ENCODE data around the gene EPHB1. TPM values are rescaled to one million over a fixed set of nuclear protein-coding genes. Genes with fewer than 3 reads are reported as not detected.

The EPHB1 gene
- total RNA-seq, 5 donors from 2014 or later (not counting 1 experiment from before 2014, with no cell fraction given): 0.28 to 0.72 (median 0.31) TPM; not detected in 1

- Mint-ChIP-seq H3K36me3 (no peaks in the 10 kb centered on the region), H3K27me3 (no peaks in the 10 kb centered on the region), H3K4me1 (no peaks in the 10 kb centered on the region), H3K4me3 (no peak overlapping the region), H3K9me3 (peaks cover 0 to 6% (median 0%) of the 10 kb centered on the region in 3 donors), H3K27ac (no peak overlapping the region)
- no peak for DNase-seq
- Histone ChIP-seq H3K9me3 (no peaks in the 10 kb centered on the region), H3K36me3 (ENCODE audit: control insufficient read depth in 2 of 2, extremely low read depth in 1 of 2, insufficient read depth in 1 of 2, low read length in 1 of 2) (no peaks in the 10 kb centered on the region), H3K4me3 (ENCODE audit: control insufficient read depth in 1 of 2, extremely low read depth in 1 of 2, low read length in 1 of 2) (no peak overlapping the region), H3K4me1 (ENCODE audit: control insufficient read depth in 1 of 2, extremely low read depth in 1 of 2, insufficient read depth in 2 of 2, low read length in 2 of 2) (no peaks in the 10 kb centered on the region), H3K27me3 (replicated peaks in 1 of 2; ENCODE audit: control insufficient read depth in 2 of 2, extremely low read depth in 1 of 2, insufficient read depth in 2 of 2, low read length in 1 of 2) (no peaks in the 10 kb centered on the region), H3K27ac (ENCODE audit: low read length) (no peak overlapping the region)
- ChIA-PET CTCF (no interaction called here), POLR2A (no interaction called here)
- 100% methylated on average over 1 of the region's 1 CpG for WGBS (ENCODE audit: insufficient coverage)
- ATAC-seq (replicated peaks in 1 of 4): no peak
Measured at GRCh38 chr3:135161425-135161824, 366.4 kb downstream of the EPHB1 start.

GRCh38 chr3:135163701-135164100 lies 368.6 kb downstream of the EPHB1 start:
- POLR2A ChIA-PET: no interaction called here
- Mint-ChIP-seq H3K9me3 (peaks cover 0 to 6% (median 0%) of the 10 kb centered on the region in 3 donors), H3K27me3 (peaks cover 0 to 4% of the 10 kb centered on the region in 2 donors), H3K36me3 (no peaks in the 10 kb centered on the region), H3K4me1 (no peaks in the 10 kb centered on the region), H3K27ac (no peak overlapping the region), H3K4me3 (no peak overlapping the region)
- CTCF ChIA-PET: interaction anchor here in 1 of 2 donors (0.6 kb wide), 1 partner anchor 9 kb away, joined by 4 read pairs; no protein-coding TSS in a partner anchor
- no peaks in the 10 kb centered on the region for H3K36me3 ChIP-seq (ENCODE audit: control insufficient read depth in 2 of 2, extremely low read depth in 1 of 2, insufficient read depth in 1 of 2, low read length in 1 of 2)
- H3K4me1 ChIP-seq (ENCODE audit: control insufficient read depth in 1 of 2, extremely low read depth in 1 of 2, insufficient read depth in 2 of 2, low read length in 2 of 2): no peaks in the 10 kb centered on the region
- WGBS (ENCODE audit: insufficient coverage): 100% methylated on average over 3 of the region's 5 CpGs
- peaks cover 0 to 6% of the 10 kb centered on the region in 2 experiments for H3K27me3 ChIP-seq (replicated peaks in 1 of 2; ENCODE audit: control insufficient read depth in 2 of 2, extremely low read depth in 1 of 2, insufficient read depth in 2 of 2, low read length in 1 of 2)
- H3K4me3 ChIP-seq (ENCODE audit: control insufficient read depth in 1 of 2, extremely low read depth in 1 of 2, low read length in 1 of 2): no peak overlapping the region
- no peak overlapping the region for H3K27ac ChIP-seq (ENCODE audit: low read length)
- ATAC-seq (replicated peaks in 1 of 4) (no peak), DNase-seq (no peak)
- no peaks in the 10 kb centered on the region for H3K9me3 ChIP-seq

GRCh38 chr3:135165260-135165659 lies 370.2 kb downstream of the EPHB1 start:
- 83% methylated on average over 4 of the region's 5 CpGs for WGBS (ENCODE audit: insufficient coverage)
- H3K27ac ChIP-seq (ENCODE audit: low read length): no peak overlapping the region
- POLR2A ChIA-PET: no interaction called here
- no peaks in the 10 kb centered on the region for H3K4me1 ChIP-seq (ENCODE audit: control insufficient read depth in 1 of 2, extremely low read depth in 1 of 2, insufficient read depth in 2 of 2, low read length in 2 of 2)
- H3K36me3 ChIP-seq (ENCODE audit: control insufficient read depth in 2 of 2, extremely low read depth in 1 of 2, insufficient read depth in 1 of 2, low read length in 1 of 2): no peaks in the 10 kb centered on the region
- H3K4me1 Mint-ChIP-seq: no peaks in the 10 kb centered on the region
- H3K27ac Mint-ChIP-seq: no peak overlapping the region
- no peak for DNase-seq
- peaks cover 0 to 6% of the 10 kb centered on the region in 2 experiments for H3K27me3 ChIP-seq (replicated peaks in 1 of 2; ENCODE audit: control insufficient read depth in 2 of 2, extremely low read depth in 1 of 2, insufficient read depth in 2 of 2, low read length in 1 of 2)
- CTCF ChIA-PET: no interaction called here
- no peak overlapping the region for H3K4me3 ChIP-seq (ENCODE audit: control insufficient read depth in 1 of 2, extremely low read depth in 1 of 2, low read length in 1 of 2)
- H3K9me3 ChIP-seq: no peaks in the 10 kb centered on the region
- H3K27me3 Mint-ChIP-seq: peaks cover 0 to 4% of the 10 kb centered on the region in 2 donors
- H3K4me3 Mint-ChIP-seq: no peak overlapping the region
- no peaks in the 10 kb centered on the region for H3K36me3 Mint-ChIP-seq
- H3K9me3 Mint-ChIP-seq: peaks cover 0 to 6% (median 0%) of the 10 kb centered on the region in 3 donors
- ATAC-seq (replicated peaks in 1 of 4): no peak

DNA sequence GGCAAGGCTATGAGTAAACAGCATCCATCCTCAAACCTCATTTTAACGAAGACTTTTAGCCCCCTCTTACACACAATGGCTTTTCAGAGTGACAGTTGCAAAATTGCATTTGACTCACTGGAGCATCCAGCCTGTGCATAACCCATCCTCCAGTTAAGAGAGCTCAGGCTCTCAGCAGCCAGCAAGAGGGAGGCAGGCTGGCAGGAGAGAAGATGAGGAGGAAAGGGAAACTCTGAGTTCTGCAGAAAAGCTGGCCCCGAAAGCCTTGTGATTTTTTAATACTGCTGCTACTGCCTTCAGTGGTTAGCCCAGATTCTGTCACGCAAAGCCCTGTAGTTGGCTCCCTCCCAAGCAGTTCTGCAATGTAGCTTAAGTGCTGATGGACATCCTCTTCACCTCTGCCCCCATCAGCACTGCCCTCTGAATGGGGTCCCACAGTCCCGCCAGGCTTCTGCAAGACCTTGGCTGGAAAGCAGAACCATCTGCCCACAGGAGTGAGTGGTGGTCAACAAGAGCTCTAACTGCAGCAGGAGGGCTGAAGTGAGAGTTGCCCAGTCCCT lies 371.3 kb downstream of the EPHB1 start:
- POLR2A ChIA-PET: no interaction called here
- 100% methylated on average over 2 of the region's 4 CpGs for WGBS (ENCODE audit: insufficient coverage)
- no peak overlapping the region for H3K4me3 Mint-ChIP-seq

DNA sequence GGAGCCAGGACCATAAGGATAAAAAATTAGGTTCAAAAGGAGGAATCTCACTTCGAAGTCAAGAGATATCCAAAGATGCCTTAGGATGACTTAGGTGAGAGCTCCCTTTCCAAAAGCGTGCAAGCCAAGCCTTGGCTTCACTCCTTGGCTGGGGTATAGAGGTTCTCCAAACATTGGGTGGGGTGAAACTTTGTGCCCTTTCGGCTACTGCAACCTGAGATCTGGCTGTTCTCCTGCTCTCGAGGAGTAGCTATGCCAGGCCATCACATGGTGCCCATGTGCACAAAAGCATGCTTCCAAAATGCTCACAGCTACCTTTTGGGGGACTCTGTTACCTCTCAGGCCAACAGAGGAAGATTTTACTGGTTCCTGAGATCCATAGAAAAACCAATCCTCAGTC lies 373.8 kb downstream of the EPHB1 start:
- Histone ChIP-seq H3K9me3 (no peaks in the 10 kb centered on the region), H3K36me3 (ENCODE audit: control insufficient read depth in 2 of 2, extremely low read depth in 1 of 2, insufficient read depth in 1 of 2, low read length in 1 of 2) (no peaks in the 10 kb centered on the region), H3K27ac (ENCODE audit: low read length) (no peak overlapping the region), H3K4me1 (ENCODE audit: control insufficient read depth in 1 of 2, extremely low read depth in 1 of 2, insufficient read depth in 2 of 2, low read length in 2 of 2) (no peaks in the 10 kb centered on the region), H3K27me3 (replicated peaks in 1 of 2; ENCODE audit: control insufficient read depth in 2 of 2, extremely low read depth in 1 of 2, insufficient read depth in 2 of 2, low read length in 1 of 2) (peaks cover 0 to 6% of the 10 kb centered on the region in 2 experiments), H3K4me3 (ENCODE audit: control insufficient read depth in 1 of 2, extremely low read depth in 1 of 2, low read length in 1 of 2) (no peak overlapping the region)
- no peak overlapping the region for H3K4me3 Mint-ChIP-seq
- ChIA-PET CTCF (no interaction called here), POLR2A (no interaction called here)
- H3K9me3 Mint-ChIP-seq: peaks cover 0 to 3% (median 0%) of the 10 kb centered on the region in 3 donors
- H3K36me3 Mint-ChIP-seq: no peaks in the 10 kb centered on the region
- 70% methylated on average over 4 of the region's 4 CpGs for WGBS (ENCODE audit: insufficient coverage)
- peaks cover 0 to 4% of the 10 kb centered on the region in 2 donors for H3K27me3 Mint-ChIP-seq
- ATAC-seq (replicated peaks in 1 of 4) (no peak), DNase-seq (no peak)
- no peak overlapping the region for H3K27ac Mint-ChIP-seq
- H3K4me1 Mint-ChIP-seq: no peaks in the 10 kb centered on the region

More for the DNA sequence above, 371.3 kb downstream of the EPHB1 start:
- Mint-ChIP-seq H3K9me3 (peaks cover 0 to 1% (median 0%) of the 10 kb centered on the region in 3 donors), H3K27me3 (peaks cover 0 to 4% of the 10 kb centered on the region in 2 donors), H3K4me1 (no peaks in the 10 kb centered on the region), H3K27ac (no peak overlapping the region), H3K36me3 (no peaks in the 10 kb centered on the region)
- H3K36me3 ChIP-seq (ENCODE audit: control insufficient read depth in 2 of 2, extremely low read depth in 1 of 2, insufficient read depth in 1 of 2, low read length in 1 of 2): no peaks in the 10 kb centered on the region
- H3K4me3 ChIP-seq (ENCODE audit: control insufficient read depth in 1 of 2, extremely low read depth in 1 of 2, low read length in 1 of 2): no peak overlapping the region
- no peak for ATAC-seq (replicated peaks in 1 of 4)
- CTCF ChIA-PET: no interaction called here
- H3K27me3 ChIP-seq (replicated peaks in 1 of 2; ENCODE audit: control insufficient read depth in 2 of 2, extremely low read depth in 1 of 2, insufficient read depth in 2 of 2, low read length in 1 of 2): peaks cover 0 to 6% of the 10 kb centered on the region in 2 experiments
- H3K4me1 ChIP-seq (ENCODE audit: control insufficient read depth in 1 of 2, extremely low read depth in 1 of 2, insufficient read depth in 2 of 2, low read length in 2 of 2): no peaks in the 10 kb centered on the region
- no peak for DNase-seq
- no peaks in the 10 kb centered on the region for H3K9me3 ChIP-seq
- H3K27ac ChIP-seq (ENCODE audit: low read length): no peak overlapping the region

GRCh38 chr3:135169651-135170050 lies 374.6 kb downstream of the EPHB1 start:
- WGBS (ENCODE audit: insufficient coverage): 88% methylated on average over 1 of the region's 2 CpGs
- no peak for ATAC-seq (replicated peaks in 1 of 4)
- POLR2A ChIA-PET: no interaction called here

More at GRCh38 chr3:135169651-135170050, 374.6 kb downstream of the EPHB1 start:
- Mint-ChIP-seq H3K27ac (no peak overlapping the region), H3K4me3 (no peak overlapping the region), H3K36me3 (no peaks in the 10 kb centered on the region), H3K4me1 (no peaks in the 10 kb centered on the region), H3K27me3 (peaks cover 0 to 4% of the 10 kb centered on the region in 2 donors), H3K9me3 (peaks cover 0 to 5% (median 0%) of the 10 kb centered on the region in 3 donors)
- Histone ChIP-seq H3K4me3 (ENCODE audit: control insufficient read depth in 1 of 2, extremely low read depth in 1 of 2, low read length in 1 of 2) (no peak overlapping the region), H3K4me1 (ENCODE audit: control insufficient read depth in 1 of 2, extremely low read depth in 1 of 2, insufficient read depth in 2 of 2, low read length in 2 of 2) (no peaks in the 10 kb centered on the region), H3K27me3 (replicated peaks in 1 of 2; ENCODE audit: control insufficient read depth in 2 of 2, extremely low read depth in 1 of 2, insufficient read depth in 2 of 2, low read length in 1 of 2) (peaks cover 0 to 6% of the 10 kb centered on the region in 2 experiments), H3K9me3 (no peaks in the 10 kb centered on the region), H3K36me3 (ENCODE audit: control insufficient read depth in 2 of 2, extremely low read depth in 1 of 2, insufficient read depth in 1 of 2, low read length in 1 of 2) (no peaks in the 10 kb centered on the region), H3K27ac (ENCODE audit: low read length) (no peak overlapping the region)
- CTCF ChIA-PET: no interaction called here
- no peak for DNase-seq

Measured in T-cell (primary cell).